ENCODE data around the gene WSB2. TPM values are rescaled to one million over a fixed set of nuclear protein-coding genes. Genes with fewer than 3 reads are reported as not detected.

Gene WSB2
- total RNA-seq (10 to 100 TPM; 16.2 to 40.9 (median 31.9) TPM), polyA plus RNA-seq (10 to 100 TPM; 14.8 to 51.0 TPM)
- long read RNA-seq, donor 1, transcript WSB2-203 (8 exons, 1,328 nt): minor isoform, 5 of 54 reads
- long read RNA-seq, donor 1, transcript WSB2-201 (9 exons, 2,646 nt): major isoform, 19 of 54 reads
- long read RNA-seq, donor 1, partial matches to known transcripts: 26 of 54 reads
- long read RNA-seq, donor 1, other reads (novel, unspliced or antisense): 4 of 54 reads
- long read RNA-seq, donor 2, transcript WSB2-201 (9 exons, 2,646 nt): major isoform, 11 of 13 reads
- long read RNA-seq, donor 2, partial matches to known transcripts: 0 of 13 reads
- long read RNA-seq, donor 2, other reads (novel, unspliced or antisense): 0 of 13 reads
- long read RNA-seq, donor 3, transcript WSB2-201 (9 exons, 2,646 nt): major isoform, 35 of 56 reads
- long read RNA-seq, donor 3, partial matches to known transcripts: 14 of 56 reads
- long read RNA-seq, donor 3, other reads (novel, unspliced or antisense): 6 of 56 reads

DNA sequence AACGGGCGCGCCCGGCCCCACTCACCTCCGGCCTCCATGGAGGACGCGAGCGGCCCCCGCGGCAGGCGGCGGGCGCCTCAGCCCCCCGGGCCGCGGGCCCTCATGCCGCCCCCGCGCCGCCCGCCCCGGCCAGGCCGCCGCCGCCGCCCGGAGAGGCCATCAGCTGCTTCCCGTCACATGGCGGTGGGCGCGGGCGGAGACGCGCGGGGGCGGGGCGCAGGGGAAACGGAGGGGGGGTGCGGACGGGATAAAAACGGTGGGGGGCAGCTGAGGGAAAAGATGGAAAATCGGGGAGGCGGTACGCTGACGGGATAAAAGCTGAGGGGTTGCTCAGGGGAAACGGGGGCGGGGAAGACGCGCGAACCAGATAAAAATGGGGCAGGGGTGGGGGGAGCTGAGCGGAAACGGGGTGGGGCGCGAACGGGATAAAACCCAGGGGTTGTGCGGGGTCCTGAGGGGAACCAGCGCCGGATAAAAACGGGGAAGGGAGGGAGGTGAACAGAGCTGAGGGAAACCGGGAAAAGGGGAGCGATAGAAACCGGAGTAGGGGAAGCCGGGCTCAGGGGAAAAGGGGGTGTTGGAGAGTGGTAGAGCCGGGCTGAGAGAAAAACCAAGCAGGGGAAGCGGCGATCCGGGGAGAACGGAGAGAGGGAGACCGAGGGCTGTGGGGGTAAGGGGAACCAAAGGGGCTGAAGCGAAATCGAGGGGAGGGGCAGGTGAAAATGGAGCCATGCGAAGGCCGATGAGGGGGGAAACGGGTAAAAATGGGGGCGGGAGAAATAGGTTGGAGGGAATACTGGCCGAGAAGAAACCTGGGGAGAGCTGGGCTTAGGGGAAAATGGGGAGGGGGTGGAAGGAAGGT lies at the start of gene WSB2:
Gene WSB2, minus strand, starts transcription at position 169 of the 862 bp plus-strand sequence. Its CDS starts 131 bp downstream, at position 38.
- no peak for TF ChIP-seq POLR2A (IDR thresholded peaks at IDR 0.05)
- TF ChIP-seq, protein P1, sequence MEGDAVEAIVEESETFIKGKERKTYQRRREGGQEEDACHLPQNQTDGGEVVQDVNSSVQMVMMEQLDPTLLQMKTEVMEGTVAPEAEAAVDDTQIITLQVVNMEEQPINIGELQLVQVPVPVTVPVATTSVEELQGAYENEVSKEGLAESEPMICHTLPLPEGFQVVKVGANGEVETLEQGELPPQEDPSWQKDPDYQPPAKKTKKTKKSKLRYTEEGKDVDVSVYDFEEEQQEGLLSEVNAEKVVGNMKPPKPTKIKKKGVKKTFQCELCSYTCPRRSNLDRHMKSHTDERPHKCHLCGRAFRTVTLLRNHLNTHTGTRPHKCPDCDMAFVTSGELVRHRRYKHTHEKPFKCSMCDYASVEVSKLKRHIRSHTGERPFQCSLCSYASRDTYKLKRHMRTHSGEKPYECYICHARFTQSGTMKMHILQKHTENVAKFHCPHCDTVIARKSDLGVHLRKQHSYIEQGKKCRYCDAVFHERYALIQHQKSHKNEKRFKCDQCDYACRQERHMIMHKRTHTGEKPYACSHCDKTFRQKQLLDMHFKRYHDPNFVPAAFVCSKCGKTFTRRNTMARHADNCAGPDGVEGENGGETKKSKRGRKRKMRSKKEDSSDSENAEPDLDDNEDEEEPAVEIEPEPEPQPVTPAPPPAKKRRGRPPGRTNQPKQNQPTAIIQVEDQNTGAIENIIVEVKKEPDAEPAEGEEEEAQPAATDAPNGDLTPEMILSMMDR (IDR thresholded peaks at IDR 0.05): no peak
- TF ChIP-seq EP300 (IDR thresholded peaks at IDR 0.05): no peak

DNA sequence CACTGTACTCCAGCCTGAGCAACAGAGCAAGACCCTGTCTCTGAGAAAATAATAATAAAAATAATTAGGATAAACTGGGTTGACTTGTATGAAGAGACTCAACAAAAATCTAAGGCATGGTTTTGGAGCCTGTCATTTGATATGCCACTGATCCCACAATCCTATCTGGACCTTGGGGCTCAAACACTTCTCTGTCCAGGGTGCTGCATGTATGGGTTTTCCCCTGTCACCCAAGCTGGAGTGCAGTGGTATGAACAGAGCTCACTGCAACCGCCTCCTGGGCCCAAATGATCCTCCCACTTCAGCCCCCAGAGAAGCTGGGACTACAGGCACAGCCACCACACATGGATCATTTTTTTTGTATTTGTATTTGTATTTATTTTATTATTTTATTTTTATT lies 48.1 kb upstream of the WSB2 start:
- H3K4me3 ChIP-seq: no peak overlapping the region
- intact Hi-C loops (cut with DNase I): no loop called here
- DNase-seq: no peak
- no peaks in the 10 kb centered on the region for H3K36me3 ChIP-seq
- 83 to 91% (median 89%) methylated on average over 1 of the region's 1 CpG for WGBS, 3 donors
- H3K9me3 ChIP-seq: no peaks in the 10 kb centered on the region
- H3K27ac ChIP-seq: no peak overlapping the region
- H3K27me3 ChIP-seq: no peaks in the 10 kb centered on the region
- TF ChIP-seq, protein P1 (IDR thresholded peaks at IDR 0.05): no peak
- TF ChIP-seq EP300 (IDR thresholded peaks at IDR 0.05) (no peak), POLR2A (IDR thresholded peaks at IDR 0.05) (no peak)
- no peaks in the 10 kb centered on the region for H3K4me1 ChIP-seq (ENCODE audit: insufficient read depth)

More for the DNA sequence above, at the start of gene WSB2:
- intact Hi-C loops (cut with DNase I): loop anchor here in 2 of 4 donors (5.0 to 10.0 kb wide), 2 partner anchors 41 to 74 kb away; partner anchors contain the start of genes PEBP1 (in 1 of the 2) and VSIG10 (in 1 of the 2)
- Histone ChIP-seq H3K36me3 (no peaks in the 10 kb centered on the region), H3K27me3 (no peaks in the 10 kb centered on the region), H3K4me3 (peak within 1 kb of the TSS; percentile 88), H3K4me1 (ENCODE audit: insufficient read depth) (peaks cover 10% of the 10 kb centered on the region), H3K9me3 (no peaks in the 10 kb centered on the region), H3K27ac (peak within 1 kb of the TSS; percentile 95 to 98)
- DNase-seq: peak; percentile 84 to 89 (median 87)
- 1 to 2% (median 1%) methylated on average over 41 to 76 of the region's 76 CpGs for WGBS, 3 donors

DNA sequence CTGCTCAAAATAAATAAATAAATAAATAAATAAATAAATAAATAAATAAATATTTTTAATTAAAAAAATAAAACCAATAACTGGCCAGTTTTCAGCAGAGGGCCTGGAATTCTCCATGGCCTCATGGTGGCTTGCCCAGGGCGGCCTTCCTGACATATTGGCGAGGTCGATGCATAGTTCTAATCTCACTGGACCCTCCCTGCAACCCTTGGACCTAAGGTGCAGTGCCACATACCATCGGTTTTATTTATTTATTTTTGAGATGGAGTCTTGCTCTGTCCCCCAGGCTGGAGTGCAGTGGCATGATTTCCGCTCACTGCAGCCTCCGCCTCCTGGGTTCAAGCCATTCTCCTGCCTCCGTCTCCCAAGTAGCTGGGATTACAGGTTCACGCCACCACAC lies 46.7 kb upstream of the WSB2 start:
- WGBS, 3 donors: 94 to 96% (median 95%) methylated on average over 8 of the region's 8 CpGs
- intact Hi-C loops (cut with DNase I): no loop called here

DNA sequence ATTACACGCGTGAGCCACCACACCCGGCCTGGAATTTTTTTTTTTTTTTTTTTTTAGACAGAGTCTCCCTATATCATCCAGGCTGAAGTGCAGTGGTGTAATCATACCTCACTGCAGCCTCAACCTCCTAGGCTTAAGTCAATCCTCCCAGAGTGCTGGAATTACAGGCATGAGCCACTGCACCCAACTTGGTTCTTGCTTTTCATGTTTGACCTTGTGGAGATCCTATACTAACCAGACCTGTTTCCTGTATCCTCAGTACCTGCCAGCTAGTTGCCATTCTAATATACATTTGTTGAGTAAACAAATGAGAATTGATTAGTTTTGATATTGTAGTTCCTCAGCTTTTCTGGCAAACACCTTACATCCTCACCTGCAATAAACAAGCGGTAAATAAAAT lies 46.0 kb upstream of the WSB2 start:
- TF ChIP-seq EP300 (IDR thresholded peaks at IDR 0.05) (no peak), POLR2A (IDR thresholded peaks at IDR 0.05) (no peak)
- TF ChIP-seq, protein P1 (IDR thresholded peaks at IDR 0.05): no peak
- Histone ChIP-seq H3K27me3 (no peaks in the 10 kb centered on the region), H3K4me1 (ENCODE audit: insufficient read depth) (peaks cover 2% of the 10 kb centered on the region), H3K36me3 (no peaks in the 10 kb centered on the region), H3K4me3 (no peak overlapping the region), H3K9me3 (no peaks in the 10 kb centered on the region), H3K27ac (no peak overlapping the region)
- intact Hi-C loops (cut with DNase I): no loop called here
- 79 to 85% (median 83%) methylated on average over 4 of the region's 4 CpGs for WGBS, 3 donors
- no peak for DNase-seq

More for the DNA sequence above, 46.7 kb upstream of the WSB2 start:
- H3K27ac ChIP-seq: no peak overlapping the region
- H3K27me3 ChIP-seq: no peaks in the 10 kb centered on the region
- no peaks in the 10 kb centered on the region for H3K36me3 ChIP-seq
- no peaks in the 10 kb centered on the region for H3K4me1 ChIP-seq (ENCODE audit: insufficient read depth)
- H3K4me3 ChIP-seq: no peak overlapping the region
- TF ChIP-seq EP300 (IDR thresholded peaks at IDR 0.05) (no peak), POLR2A (IDR thresholded peaks at IDR 0.05) (no peak)
- TF ChIP-seq, protein P1 (IDR thresholded peaks at IDR 0.05): no peak
- no peaks in the 10 kb centered on the region for H3K9me3 ChIP-seq
- DNase-seq: no peak

Measured in ovary (tissue), 10 donors.